ENCODE data around the gene GDI1. TPM values are rescaled to one million over a fixed set of nuclear protein-coding genes. Genes with fewer than 3 reads are reported as not detected.
A peak's percentile ranks its signal among the peaks of the same experiment; 100 is the strongest.
"Not testable (repeated sequence)": the region's sequence is repeated elsewhere in the genome, so short reads cannot be mapped to it uniquely, and the experiment has no call there.

GDI1 gene
- total RNA-seq (2021) (116 and 123 TPM in 2 replicates), Bru-seq, nascent RNA (percentile 64 among the genes with signal in this experiment), BruChase-seq, experiment 1, labeled RNA remaining after a 2-hour chase (percentile 86 among the genes with signal in this experiment), BruChase-seq, experiment 2, labeled RNA remaining after a 6-hour chase (percentile 96 among the genes with signal in this experiment)
- long read RNA-seq, transcript GDI1-204 (11 exons, 2,474 nt) = major isoform, 94 of 161 reads
- long read RNA-seq, transcript GDI1-206 (3 exons, 754 nt) = minor isoform, 6 of 161 reads
- long read RNA-seq, partial matches to known transcripts = 33 of 161 reads
- long read RNA-seq, other reads (novel, unspliced or antisense) = 26 of 161 reads

DNA sequence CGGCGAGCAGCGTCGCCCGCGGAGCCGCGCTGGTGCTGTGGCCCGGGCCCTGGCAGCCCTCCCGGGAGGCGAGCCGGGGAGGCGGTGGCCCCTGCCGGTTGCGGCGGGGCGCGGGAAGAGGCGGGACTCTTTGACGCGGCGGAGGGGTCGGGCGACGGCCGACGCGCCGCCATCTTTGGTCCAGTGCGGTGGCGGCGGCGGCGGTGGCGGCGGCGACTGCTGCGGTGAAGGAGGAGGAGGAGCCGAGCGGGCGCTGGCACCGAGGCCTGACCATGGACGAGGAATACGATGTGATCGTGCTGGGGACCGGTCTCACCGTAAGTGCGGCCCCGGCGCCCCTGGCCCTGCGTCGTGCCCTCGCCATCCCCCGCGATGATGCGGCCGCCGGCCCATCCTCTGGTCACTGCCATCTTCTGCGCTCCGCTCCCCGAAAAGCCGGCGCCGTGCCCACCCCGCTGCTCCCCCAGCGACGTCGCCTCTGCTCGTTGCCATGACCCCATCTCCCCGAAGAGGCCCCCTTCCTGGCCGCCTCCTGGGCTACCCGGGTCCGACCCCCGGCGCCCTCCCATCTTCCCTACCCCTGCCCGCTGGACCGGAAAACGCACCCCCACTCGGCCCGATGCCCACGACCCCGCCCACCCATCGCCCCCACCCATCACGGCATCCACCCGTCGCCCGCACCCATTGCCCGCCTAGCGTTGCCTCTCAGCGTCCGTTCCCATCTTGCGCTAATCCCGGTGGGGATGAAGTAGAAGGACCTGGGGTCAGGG lies at the start of gene GDI1:
GDI1 (plus strand) TSS at position 172 of the 770 bp plus-strand sequence; CDS start at position 273, 101 bp downstream.
- H4K20me1 ChIP-seq (ENCODE audit: insufficient read depth) = no peaks in the 10 kb centered on the region
- TF ChIP-seq EZH2 (IDR thresholded peaks at IDR 0.05; ENCODE audit: low read depth) = no peak
- TF ChIP-seq, protein P1, sequence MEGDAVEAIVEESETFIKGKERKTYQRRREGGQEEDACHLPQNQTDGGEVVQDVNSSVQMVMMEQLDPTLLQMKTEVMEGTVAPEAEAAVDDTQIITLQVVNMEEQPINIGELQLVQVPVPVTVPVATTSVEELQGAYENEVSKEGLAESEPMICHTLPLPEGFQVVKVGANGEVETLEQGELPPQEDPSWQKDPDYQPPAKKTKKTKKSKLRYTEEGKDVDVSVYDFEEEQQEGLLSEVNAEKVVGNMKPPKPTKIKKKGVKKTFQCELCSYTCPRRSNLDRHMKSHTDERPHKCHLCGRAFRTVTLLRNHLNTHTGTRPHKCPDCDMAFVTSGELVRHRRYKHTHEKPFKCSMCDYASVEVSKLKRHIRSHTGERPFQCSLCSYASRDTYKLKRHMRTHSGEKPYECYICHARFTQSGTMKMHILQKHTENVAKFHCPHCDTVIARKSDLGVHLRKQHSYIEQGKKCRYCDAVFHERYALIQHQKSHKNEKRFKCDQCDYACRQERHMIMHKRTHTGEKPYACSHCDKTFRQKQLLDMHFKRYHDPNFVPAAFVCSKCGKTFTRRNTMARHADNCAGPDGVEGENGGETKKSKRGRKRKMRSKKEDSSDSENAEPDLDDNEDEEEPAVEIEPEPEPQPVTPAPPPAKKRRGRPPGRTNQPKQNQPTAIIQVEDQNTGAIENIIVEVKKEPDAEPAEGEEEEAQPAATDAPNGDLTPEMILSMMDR (conservative IDR thresholded peaks at IDR 0.05) = no peak
- H3K27me3 ChIP-seq (ENCODE audit: insufficient read depth, low read depth) = no peaks in the 10 kb centered on the region
- no peaks in the 10 kb centered on the region for H3K9me2 ChIP-seq (ENCODE audit: insufficient read depth)
- intact Hi-C loops (cut with micrococcal nuclease; ENCODE audit: unreplicated experiment) = no loop called here
- peaks cover 7% of the 10 kb centered on the region; the same call in 1 of the 2 replicates for H3K4me1 ChIP-seq (replicated peaks; ENCODE audit: insufficient read depth)
- H3K36me3 ChIP-seq (ENCODE audit: low read depth) = no peaks in the 10 kb centered on the region
- peak within 1 kb of the TSS; percentile 86 for H3K4me2 ChIP-seq
- ChIA-PET CTCF (no interaction called here), POLR2A (ENCODE audit: unreplicated experiment) (no interaction called here)
- peak in 1 of 2 experiments; percentile 61 for DNase-seq
- peaks cover 5% of the 10 kb centered on the region; the same call in 1 of the 2 replicates for H3F3A ChIP-seq (ENCODE audit: insufficient read depth, low read depth)
- H3K4me3 ChIP-seq = peak within 1 kb of the TSS; percentile 56; the same call in 1 of the 2 replicates
- no peak within 1 kb of the TSS for H3K27ac ChIP-seq
- H2AFZ ChIP-seq = peak within 1 kb of the TSS; percentile 70; the same call in 1 of the 2 replicates
- peaks cover 15% of the 10 kb centered on the region for H3K79me2 ChIP-seq (ENCODE audit: low read depth)
- no TSS peak for BruUV-seq (replicated peaks)
- H3K9me3 ChIP-seq (ENCODE audit: insufficient read depth, low read depth) = no peaks in the 10 kb centered on the region

DNA sequence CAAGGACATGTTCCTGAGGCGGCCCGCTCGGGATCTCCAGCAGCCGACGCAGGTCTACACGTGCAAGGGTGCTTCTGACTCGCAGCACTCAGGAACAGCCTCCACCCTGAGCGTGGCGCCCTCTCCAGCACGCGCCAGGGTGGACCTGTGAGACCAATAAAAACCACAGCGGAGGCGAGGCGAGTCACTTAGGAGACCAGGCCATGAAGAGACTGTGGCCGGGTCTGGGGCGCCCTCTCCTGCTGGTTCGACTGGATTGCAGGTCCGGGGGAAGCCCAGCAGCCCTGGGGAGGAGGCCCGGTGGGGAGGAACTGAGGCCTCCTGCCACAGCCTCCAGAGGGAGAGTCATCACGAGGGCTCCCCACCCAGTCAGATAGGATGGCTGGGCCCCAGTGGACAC lies 48.9 kb upstream of the GDI1 start:
- not testable (repeated sequence) for DNase-seq; BruUV-seq (replicated peaks); H3F3A ChIP-seq (ENCODE audit: insufficient read depth, low read depth)

DNA sequence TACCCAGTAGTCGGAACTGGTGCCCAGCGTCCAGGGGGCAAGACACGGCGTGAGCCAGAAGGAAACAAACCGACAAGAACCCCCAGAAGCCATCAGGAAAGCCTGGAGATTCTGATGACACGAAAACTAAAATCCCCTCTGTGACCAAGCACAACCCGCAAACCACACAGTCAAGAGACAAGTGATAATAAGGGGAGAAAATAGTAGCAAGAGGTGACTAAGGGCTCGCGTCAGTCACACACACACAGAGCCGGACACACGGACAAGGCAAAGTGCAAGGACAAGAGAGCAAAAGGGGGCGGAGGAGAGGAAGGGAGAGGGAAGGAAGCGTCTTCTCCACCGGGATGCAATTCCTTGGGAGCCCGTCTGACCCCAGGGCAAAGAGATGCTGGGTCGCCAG lies 48.3 kb upstream of the GDI1 start:
- H2AFZ ChIP-seq; CTCF ChIA-PET; H3K27ac ChIP-seq; H3K79me2 ChIP-seq (ENCODE audit: low read depth); intact Hi-C loops (cut with micrococcal nuclease; ENCODE audit: unreplicated experiment); H3K9me3 ChIP-seq (ENCODE audit: insufficient read depth, low read depth); H4K20me1 ChIP-seq (ENCODE audit: insufficient read depth); H3K4me2 ChIP-seq; H3K9me2 ChIP-seq (ENCODE audit: insufficient read depth); H3K4me3 ChIP-seq; BruUV-seq (replicated peaks); H3K4me1 ChIP-seq (replicated peaks; ENCODE audit: insufficient read depth); DNase-seq; H3F3A ChIP-seq (ENCODE audit: insufficient read depth, low read depth); POLR2A ChIA-PET (ENCODE audit: unreplicated experiment); H3K27me3 ChIP-seq (ENCODE audit: insufficient read depth, low read depth); H3K36me3 ChIP-seq (ENCODE audit: low read depth): not testable (repeated sequence)

More for the DNA sequence above, 48.9 kb upstream of the GDI1 start:
- H3K9me2 ChIP-seq (ENCODE audit: insufficient read depth); H3K27ac ChIP-seq; H3K36me3 ChIP-seq (ENCODE audit: low read depth); H3K9me3 ChIP-seq (ENCODE audit: insufficient read depth, low read depth); H3K4me2 ChIP-seq; H3K79me2 ChIP-seq (ENCODE audit: low read depth); H3K4me3 ChIP-seq; H3K4me1 ChIP-seq (replicated peaks; ENCODE audit: insufficient read depth); H2AFZ ChIP-seq; POLR2A ChIA-PET (ENCODE audit: unreplicated experiment); H4K20me1 ChIP-seq (ENCODE audit: insufficient read depth); CTCF ChIA-PET; intact Hi-C loops (cut with micrococcal nuclease; ENCODE audit: unreplicated experiment); H3K27me3 ChIP-seq (ENCODE audit: insufficient read depth, low read depth): not testable (repeated sequence)

DNA sequence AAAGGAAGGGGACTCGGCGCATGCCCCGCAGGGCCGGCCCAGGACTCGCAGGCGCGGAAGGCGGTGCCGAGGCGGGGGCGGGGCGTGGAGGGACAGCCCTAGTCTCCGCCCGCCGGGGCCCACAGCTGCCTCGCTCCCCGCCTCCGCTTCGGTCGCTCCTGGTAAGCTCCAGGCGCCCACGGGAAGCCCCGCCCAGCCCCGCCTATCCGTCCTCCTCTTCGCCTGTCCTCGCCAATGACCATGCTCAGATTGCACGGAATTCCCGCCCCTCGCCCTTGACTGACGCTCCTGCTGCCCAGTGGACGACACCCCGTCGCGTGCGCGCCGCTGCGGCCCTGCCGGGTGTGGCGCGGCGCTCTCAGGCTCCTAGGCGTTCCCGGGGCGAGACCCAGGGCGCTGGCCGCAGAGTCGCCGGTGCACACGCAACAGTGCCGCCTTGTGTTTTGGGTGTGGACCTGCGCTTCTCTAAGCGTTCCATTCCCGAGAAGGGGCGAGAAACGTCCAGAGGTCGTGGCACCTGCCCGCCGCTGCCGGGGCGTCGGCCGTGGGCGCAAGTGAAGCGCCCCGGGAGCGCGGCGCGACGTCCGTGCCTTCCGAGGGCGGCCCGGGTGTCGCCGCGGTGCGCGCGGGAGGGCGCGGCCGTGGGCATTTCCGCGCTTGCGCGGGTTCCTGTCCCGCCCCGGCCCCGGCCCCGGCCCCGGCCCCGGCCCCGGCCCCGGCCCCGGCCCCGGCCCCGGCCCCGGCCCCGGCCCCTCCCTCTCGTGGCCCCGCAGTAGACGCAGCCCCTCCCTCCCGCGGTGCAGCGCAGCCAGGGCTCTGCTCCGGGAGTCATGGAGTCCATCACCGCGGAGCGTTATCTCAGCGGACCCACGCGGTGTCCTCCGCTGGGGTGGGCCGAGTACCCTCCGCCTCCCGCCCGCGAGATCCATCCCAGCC lies 46.9 kb upstream of the GDI1 start:
- H3K4me1 ChIP-seq (replicated peaks; ENCODE audit: insufficient read depth); H3K27ac ChIP-seq; CTCF ChIA-PET; H3K4me3 ChIP-seq; H3K27me3 ChIP-seq (ENCODE audit: insufficient read depth, low read depth); H3K4me2 ChIP-seq; H2AFZ ChIP-seq; H3K36me3 ChIP-seq (ENCODE audit: low read depth); BruUV-seq (replicated peaks); intact Hi-C loops (cut with micrococcal nuclease; ENCODE audit: unreplicated experiment); H4K20me1 ChIP-seq (ENCODE audit: insufficient read depth); H3K9me3 ChIP-seq (ENCODE audit: insufficient read depth, low read depth); H3K9me2 ChIP-seq (ENCODE audit: insufficient read depth); H3F3A ChIP-seq (ENCODE audit: insufficient read depth, low read depth); H3K79me2 ChIP-seq (ENCODE audit: low read depth); POLR2A ChIA-PET (ENCODE audit: unreplicated experiment): not testable (repeated sequence)
- peak in 1 of 2 experiments; percentile 55 for DNase-seq

DNA sequence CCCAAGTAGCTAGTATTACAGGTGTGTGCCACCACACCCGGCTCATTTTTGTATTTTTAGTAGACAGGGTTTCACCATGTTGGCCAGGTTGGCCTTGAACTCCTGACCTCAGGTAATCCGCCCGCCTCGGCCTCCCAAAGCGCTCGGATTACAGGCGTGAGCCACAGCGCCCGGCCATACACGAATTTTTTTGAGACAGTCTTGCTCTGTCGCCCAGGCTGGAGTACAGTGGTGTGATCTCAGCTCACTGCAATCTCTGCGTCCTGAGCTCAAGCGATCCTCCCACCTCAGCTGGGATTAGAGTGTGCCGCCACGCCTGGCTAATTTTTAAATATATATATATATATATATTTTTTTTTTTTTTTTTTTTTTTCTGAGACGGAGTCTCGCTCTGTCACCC lies 40.6 kb upstream of the GDI1 start:
- CTCF ChIA-PET = interaction anchor here (4.4 kb wide), 1 partner anchor 22 kb away, joined by 14 read pairs; the partner anchor contains the start of gene FLNA
- not testable (repeated sequence) for BruUV-seq (replicated peaks); H2AFZ ChIP-seq; H3K9me2 ChIP-seq (ENCODE audit: insufficient read depth); H3K27me3 ChIP-seq (ENCODE audit: insufficient read depth, low read depth); H3K9me3 ChIP-seq (ENCODE audit: insufficient read depth, low read depth)
- Histone ChIP-seq H3K27ac (peak overlapping the region; percentile 97), H3K4me2 (peak overlapping the region; percentile 66), H3F3A (ENCODE audit: insufficient read depth, low read depth) (peaks cover 41% of the 10 kb centered on the region), H3K4me3 (peak overlapping the region; percentile 93; the same call in 1 of the 2 replicates), H3K36me3 (ENCODE audit: low read depth) (peaks cover 20% of the 10 kb centered on the region), H3K4me1 (replicated peaks; ENCODE audit: insufficient read depth) (peaks cover 12% of the 10 kb centered on the region), H3K79me2 (ENCODE audit: low read depth) (peaks cover 29% of the 10 kb centered on the region), H4K20me1 (ENCODE audit: insufficient read depth) (peaks cover 20% of the 10 kb centered on the region)
- POLR2A ChIA-PET (ENCODE audit: unreplicated experiment) = interaction anchor here (0.6 to 1.0 kb wide), 6 partner anchors 22 to 378 kb away, joined by 3 to 10 read pairs (median 4); no protein-coding TSS in a partner anchor
- DNase-seq = peak in 1 of 2 experiments; percentile 57
- intact Hi-C loops (cut with micrococcal nuclease; ENCODE audit: unreplicated experiment) = loop anchor here (5.0 kb wide), 4 partner anchors 46 to 136 kb away; partner anchors contain the start of genes FAM50A, PLXNA3 and UBL4A

Measured in PC-9 (cell line).